Hematopoietic multipotent progenitor cell treated with erythropoietin and hydrocortisone succinate and interleukin-3 and kit ligand, for 8 days (in vitro differentiated cells): ENCODE data around the gene CMSS1.
"Not testable (repeated sequence)": the region's sequence is repeated elsewhere in the genome, so short reads cannot be mapped to it uniquely, and the experiment has no call there.

Source experiments
- DNase-seq: peaks from one replicate; pipeline ENCODE4 v3.0.0-alpha.2; 2015

CMSS1 gene

GRCh38 chr3:99823723-99824711 lies 6.4 kb downstream of the CMSS1 start:
- DNase-seq = peak; percentile 21

GRCh38 chr3:99825004-99825640 lies 7.5 kb downstream of the CMSS1 start:
- DNase-seq = peak; percentile 74

GRCh38 chr3:99829844-99830243 lies 12.2 kb downstream of the CMSS1 start:
- no peak for DNase-seq

GRCh38 chr3:99833617-99834205 lies 16.0 kb downstream of the CMSS1 start:
- peak; percentile 40 for DNase-seq

GRCh38 chr3:99834211-99834957 lies 16.7 kb downstream of the CMSS1 start:
- DNase-seq = no peak

- DNase-seq = no peak
These were observed 19.0 kb downstream of the CMSS1 start for GRCh38 chr3:99836681-99837080.

- DNase-seq = no peak
These were observed 20.1 kb downstream of the CMSS1 start for GRCh38 chr3:99837715-99838114.

- DNase-seq = no peak
These were observed 21.1 kb downstream of the CMSS1 start for GRCh38 chr3:99838755-99839154.

- DNase-seq = no peak
These were observed 22.0 kb downstream of the CMSS1 start for GRCh38 chr3:99839613-99840012.

- DNase-seq = not testable (repeated sequence)
These were observed 24.3 kb downstream of the CMSS1 start for GRCh38 chr3:99841949-99842348.

GRCh38 chr3:99842826-99843589 lies 25.3 kb downstream of the CMSS1 start:
- peak; percentile 55 for DNase-seq

- no peak for DNase-seq
These were observed 26.1 kb downstream of the CMSS1 start for GRCh38 chr3:99843590-99844258.

- no peak for DNase-seq
These were observed 27.7 kb downstream of the CMSS1 start for GRCh38 chr3:99845331-99845730.

- peak; percentile 30 for DNase-seq
These were observed 28.3 kb downstream of the CMSS1 start for GRCh38 chr3:99845999-99846398.

- DNase-seq = no peak
These were observed 29.0 kb downstream of the CMSS1 start for GRCh38 chr3:99846477-99847160.

GRCh38 chr3:99848433-99848832 lies 30.8 kb downstream of the CMSS1 start:
- no peak for DNase-seq

GRCh38 chr3:99850608-99851007 lies 32.9 kb downstream of the CMSS1 start:
- DNase-seq = no peak

GRCh38 chr3:99851955-99852354 lies 34.3 kb downstream of the CMSS1 start:
- DNase-seq = no peak

- peak; percentile 16 for DNase-seq
These were observed 35.2 kb downstream of the CMSS1 start for GRCh38 chr3:99852851-99853250.

GRCh38 chr3:99854756-99855298 lies 37.2 kb downstream of the CMSS1 start:
- DNase-seq = no peak

GRCh38 chr3:99855900-99856299 lies 38.2 kb downstream of the CMSS1 start:
- no peak for DNase-seq
